SU-DHL-6 (cell line): ENCODE data around the gene RHOT2.

Experiments
- EZH2phosphoT487 ChIP-seq: fragments of 200-600 bp; sonication (generic), shearing (Covaris generic); conservative IDR thresholded peaks from 2 replicates; pipeline ENCODE4 v1.6.1; 2018; ENCODE audit warnings: mild to moderate bottlenecking, antibody characterized with exemption, low read length, moderate library complexity, mixed read lengths
- TF ChIP-seq, protein P1 (sequence below): fragments of 200-600 bp; sonication (generic); IDR thresholded peaks from one replicate; pipeline ENCODE4 v1.5.1; 2017; ENCODE audit warnings: antibody characterized with exemption, mild to moderate bottlenecking, low read length, moderate library complexity; ENCODE audit not compliant: insufficient read depth, poor library complexity, severe bottlenecking

DNA sequence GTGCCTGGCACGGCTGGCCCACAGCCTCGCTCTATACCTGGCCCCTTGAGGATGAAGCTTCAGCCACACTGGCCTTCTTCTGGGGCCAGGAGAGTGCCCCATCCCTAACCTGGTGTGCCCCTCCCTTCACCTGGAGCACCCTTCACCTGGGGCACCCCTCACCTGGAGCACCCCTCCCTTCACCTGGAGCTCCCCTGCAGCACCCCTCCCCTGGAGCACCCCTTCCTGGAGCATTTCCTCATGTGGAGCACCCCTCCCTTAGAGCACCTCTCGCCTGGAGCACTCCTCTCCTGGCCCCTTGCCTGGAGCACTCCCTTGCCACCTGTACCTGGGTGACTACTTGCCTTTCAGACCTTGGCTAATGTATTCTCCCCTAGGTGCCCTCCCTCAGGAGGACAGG lies 40.1 kb downstream of the RHOT2 start:
- TF ChIP-seq, protein P1, sequence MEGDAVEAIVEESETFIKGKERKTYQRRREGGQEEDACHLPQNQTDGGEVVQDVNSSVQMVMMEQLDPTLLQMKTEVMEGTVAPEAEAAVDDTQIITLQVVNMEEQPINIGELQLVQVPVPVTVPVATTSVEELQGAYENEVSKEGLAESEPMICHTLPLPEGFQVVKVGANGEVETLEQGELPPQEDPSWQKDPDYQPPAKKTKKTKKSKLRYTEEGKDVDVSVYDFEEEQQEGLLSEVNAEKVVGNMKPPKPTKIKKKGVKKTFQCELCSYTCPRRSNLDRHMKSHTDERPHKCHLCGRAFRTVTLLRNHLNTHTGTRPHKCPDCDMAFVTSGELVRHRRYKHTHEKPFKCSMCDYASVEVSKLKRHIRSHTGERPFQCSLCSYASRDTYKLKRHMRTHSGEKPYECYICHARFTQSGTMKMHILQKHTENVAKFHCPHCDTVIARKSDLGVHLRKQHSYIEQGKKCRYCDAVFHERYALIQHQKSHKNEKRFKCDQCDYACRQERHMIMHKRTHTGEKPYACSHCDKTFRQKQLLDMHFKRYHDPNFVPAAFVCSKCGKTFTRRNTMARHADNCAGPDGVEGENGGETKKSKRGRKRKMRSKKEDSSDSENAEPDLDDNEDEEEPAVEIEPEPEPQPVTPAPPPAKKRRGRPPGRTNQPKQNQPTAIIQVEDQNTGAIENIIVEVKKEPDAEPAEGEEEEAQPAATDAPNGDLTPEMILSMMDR: no peak
- TF ChIP-seq EZH2phosphoT487: no peak
